ENCODE data around the gene ZNF543. TPM values are rescaled to one million over a fixed set of nuclear protein-coding genes. Genes with fewer than 3 reads are reported as not detected.
A peak's percentile ranks its signal among the peaks of the same experiment; 100 is the strongest.

Gene ZNF543
- polyA plus RNA-seq, 1 experiment = 2.6 TPM

- ChIA-PET CTCF (no interaction called here), POLR2A (no interaction called here)
- Histone ChIP-seq H3K27me3 (ENCODE audit: control insufficient read depth, insufficient read depth, low read length) (no peaks in the 10 kb centered on the region), H3K4me3 (ENCODE audit: low read depth, low read length) (no peak overlapping the region), H3K9me3 (ENCODE audit: control insufficient read depth, insufficient read depth, low read length) (peaks cover 27% of the 10 kb centered on the region), H3K27ac (ENCODE audit: low read depth, low read length) (no peak overlapping the region)
- no peak for DNase-seq (ENCODE audit: low read depth, low spot score)
- TF ChIP-seq CTCF (IDR thresholded peaks at IDR 0.05; ENCODE audit: low read depth, low read length) = no peak
Observed at GRCh38 chr19:57288373-57288772, 31.9 kb upstream of the ZNF543 start.

- CTCF ChIA-PET = no interaction called here
- DNase-seq (ENCODE audit: low read depth, low spot score) = no peak
- no peak overlapping the region for H3K27ac ChIP-seq (ENCODE audit: low read depth, low read length)
- peaks cover 27% of the 10 kb centered on the region for H3K9me3 ChIP-seq (ENCODE audit: control insufficient read depth, insufficient read depth, low read length)
- POLR2A ChIA-PET = no interaction called here
- H3K27me3 ChIP-seq (ENCODE audit: control insufficient read depth, insufficient read depth, low read length) = no peaks in the 10 kb centered on the region
- TF ChIP-seq CTCF (IDR thresholded peaks at IDR 0.05; ENCODE audit: low read depth, low read length) = no peak
- H3K4me3 ChIP-seq (ENCODE audit: low read depth, low read length) = no peak overlapping the region
Observed at GRCh38 chr19:57290970-57291369, 29.3 kb upstream of the ZNF543 start.

GRCh38 chr19:57292547-57292946, 27.7 kb upstream of the ZNF543 start:
- H3K9me3 ChIP-seq (ENCODE audit: control insufficient read depth, insufficient read depth, low read length) = peaks cover 27% of the 10 kb centered on the region
- DNase-seq (ENCODE audit: low read depth, low spot score) = no peak
- no peaks in the 10 kb centered on the region for H3K27me3 ChIP-seq (ENCODE audit: control insufficient read depth, insufficient read depth, low read length)
- no peak overlapping the region for H3K27ac ChIP-seq (ENCODE audit: low read depth, low read length)
- ChIA-PET CTCF (no interaction called here), POLR2A (no interaction called here)
- no peak overlapping the region for H3K4me3 ChIP-seq (ENCODE audit: low read depth, low read length)
- no peak for TF ChIP-seq CTCF (IDR thresholded peaks at IDR 0.05; ENCODE audit: low read depth, low read length)

- peaks cover 27% of the 10 kb centered on the region for H3K9me3 ChIP-seq (ENCODE audit: control insufficient read depth, insufficient read depth, low read length)
- CTCF ChIA-PET = no interaction called here
- no peak for DNase-seq (ENCODE audit: low read depth, low spot score)
- H3K27ac ChIP-seq (ENCODE audit: low read depth, low read length) = no peak overlapping the region
- H3K4me3 ChIP-seq (ENCODE audit: low read depth, low read length) = no peak overlapping the region
- no peaks in the 10 kb centered on the region for H3K27me3 ChIP-seq (ENCODE audit: control insufficient read depth, insufficient read depth, low read length)
- TF ChIP-seq CTCF (IDR thresholded peaks at IDR 0.05; ENCODE audit: low read depth, low read length) = no peak
- POLR2A ChIA-PET = no interaction called here
Observed at GRCh38 chr19:57293719-57294118, 26.6 kb upstream of the ZNF543 start.

- Histone ChIP-seq H3K27me3 (ENCODE audit: control insufficient read depth, insufficient read depth, low read length) (no peaks in the 10 kb centered on the region), H3K9me3 (ENCODE audit: control insufficient read depth, insufficient read depth, low read length) (no peaks in the 10 kb centered on the region), H3K27ac (ENCODE audit: low read depth, low read length) (peak overlapping the region; percentile 80), H3K4me3 (ENCODE audit: low read depth, low read length) (no peak overlapping the region)
- ChIA-PET CTCF (interaction anchor here (0.8 to 1.1 kb wide), 3 partner anchors 12 to 19 kb away, joined by 3 to 5 read pairs (median 4); no protein-coding TSS in a partner anchor), POLR2A (interaction anchor here (0.5 to 1.3 kb wide), 8 partner anchors 9 to 88 kb away, joined by 3 to 10 read pairs (median 5); partner anchors contain the start of genes ZNF304 and ZNF548)
- peak; percentile 4; the same call in 1 of the 2 replicates for TF ChIP-seq CTCF (IDR thresholded peaks at IDR 0.05; ENCODE audit: low read depth, low read length)
- DNase-seq (ENCODE audit: low read depth, low spot score) = peak; percentile 87
Observed at GRCh38 chr19:57302020-57302465, 18.2 kb upstream of the ZNF543 start.
